ENCODE data around the gene TESK1. TPM values are rescaled to one million over a fixed set of nuclear protein-coding genes. Genes with fewer than 3 reads are reported as not detected.
A peak's percentile ranks its signal among the peaks of the same experiment; 100 is the strongest.

The TESK1 gene
- total RNA-seq, 1 donor from 2014 or later, result 28.7 TPM

DNA sequence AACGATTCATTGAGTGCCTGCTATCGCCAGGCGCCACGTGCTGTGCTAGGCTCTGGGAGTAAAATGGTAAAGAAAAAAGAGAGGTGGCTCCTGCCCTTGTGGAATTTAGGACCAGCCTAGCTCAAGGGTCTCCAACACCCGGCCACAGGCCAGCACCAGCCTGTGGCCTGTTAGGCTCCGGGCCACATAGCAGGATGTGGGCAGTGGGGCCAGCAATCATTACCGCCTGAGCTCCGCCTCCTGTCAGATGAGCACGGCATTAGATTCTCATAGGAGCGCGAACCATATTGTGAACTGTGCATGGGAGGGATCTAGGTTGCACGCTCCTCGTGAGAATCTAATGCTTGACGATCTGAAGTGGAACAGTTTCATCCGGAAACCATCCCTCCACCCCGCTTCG is 51.3 kb downstream of the TESK1 start:
- TF ChIP-seq, protein P1, sequence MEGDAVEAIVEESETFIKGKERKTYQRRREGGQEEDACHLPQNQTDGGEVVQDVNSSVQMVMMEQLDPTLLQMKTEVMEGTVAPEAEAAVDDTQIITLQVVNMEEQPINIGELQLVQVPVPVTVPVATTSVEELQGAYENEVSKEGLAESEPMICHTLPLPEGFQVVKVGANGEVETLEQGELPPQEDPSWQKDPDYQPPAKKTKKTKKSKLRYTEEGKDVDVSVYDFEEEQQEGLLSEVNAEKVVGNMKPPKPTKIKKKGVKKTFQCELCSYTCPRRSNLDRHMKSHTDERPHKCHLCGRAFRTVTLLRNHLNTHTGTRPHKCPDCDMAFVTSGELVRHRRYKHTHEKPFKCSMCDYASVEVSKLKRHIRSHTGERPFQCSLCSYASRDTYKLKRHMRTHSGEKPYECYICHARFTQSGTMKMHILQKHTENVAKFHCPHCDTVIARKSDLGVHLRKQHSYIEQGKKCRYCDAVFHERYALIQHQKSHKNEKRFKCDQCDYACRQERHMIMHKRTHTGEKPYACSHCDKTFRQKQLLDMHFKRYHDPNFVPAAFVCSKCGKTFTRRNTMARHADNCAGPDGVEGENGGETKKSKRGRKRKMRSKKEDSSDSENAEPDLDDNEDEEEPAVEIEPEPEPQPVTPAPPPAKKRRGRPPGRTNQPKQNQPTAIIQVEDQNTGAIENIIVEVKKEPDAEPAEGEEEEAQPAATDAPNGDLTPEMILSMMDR (IDR thresholded peaks at IDR 0.05; ENCODE audit: partially characterized antibody, unreplicated experiment), result no peak
- Mint-ChIP-seq H3K4me1 (ENCODE audit: low read depth, unreplicated experiment) (peaks cover 15% of the 10 kb centered on the region), H3K27me3 (ENCODE audit: unreplicated experiment) (peaks cover 19% of the 10 kb centered on the region), H3K4me3 (ENCODE audit: unreplicated experiment) (peak overlapping the region; percentile 83), H3K36me3 (ENCODE audit: unreplicated experiment) (no peaks in the 10 kb centered on the region), H3K27ac (ENCODE audit: unreplicated experiment) (peak overlapping the region; percentile 99), H3K9me3 (ENCODE audit: unreplicated experiment) (peaks cover 20% of the 10 kb centered on the region)
- no peak for DNase-seq

DNA sequence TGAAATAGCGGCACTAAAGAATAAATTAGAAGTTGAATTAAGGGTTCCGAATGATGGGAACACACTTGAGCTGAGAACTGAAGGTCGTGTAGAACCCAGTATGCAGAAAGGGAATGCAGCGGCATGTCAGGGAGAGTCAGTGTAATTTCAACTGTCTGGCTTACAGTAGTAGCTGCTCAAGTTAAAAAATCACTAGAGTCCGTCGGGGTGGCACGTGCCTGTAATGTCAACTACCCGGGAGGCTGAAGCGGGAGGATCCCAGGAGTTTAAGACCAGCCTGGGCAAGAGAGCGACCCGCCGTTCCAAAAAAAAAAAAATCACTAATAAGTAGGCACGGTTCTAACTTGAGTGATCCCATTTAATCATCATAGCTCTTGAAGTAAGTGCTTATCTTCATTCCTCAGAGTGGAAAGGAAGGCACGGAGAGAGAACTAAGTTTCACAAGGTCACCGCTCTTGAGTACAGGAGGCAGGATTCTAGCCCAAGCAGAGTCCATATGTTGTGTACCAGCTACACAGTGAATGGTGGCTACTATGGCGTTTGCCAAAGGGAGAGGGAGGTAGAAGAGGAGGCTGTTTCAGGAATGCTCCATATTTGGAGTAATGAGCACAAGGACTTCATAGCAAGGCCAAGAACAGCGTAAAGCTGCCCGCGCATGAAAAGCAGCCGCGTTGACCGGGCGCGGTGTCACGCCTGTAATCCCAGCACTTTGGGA is 51.9 kb downstream of the TESK1 start:
- Mint-ChIP-seq H3K4me1 (ENCODE audit: low read depth, unreplicated experiment) (peaks cover 14% of the 10 kb centered on the region), H3K36me3 (ENCODE audit: unreplicated experiment) (no peaks in the 10 kb centered on the region), H3K9me3 (ENCODE audit: unreplicated experiment) (peaks cover 20% of the 10 kb centered on the region), H3K4me3 (ENCODE audit: unreplicated experiment) (peak overlapping the region; percentile 83), H3K27ac (ENCODE audit: unreplicated experiment) (peak overlapping the region; percentile 99), H3K27me3 (ENCODE audit: unreplicated experiment) (peaks cover 15% of the 10 kb centered on the region)
- DNase-seq, result no peak
- TF ChIP-seq, protein P1 (IDR thresholded peaks at IDR 0.05; ENCODE audit: partially characterized antibody, unreplicated experiment), result no peak

DNA sequence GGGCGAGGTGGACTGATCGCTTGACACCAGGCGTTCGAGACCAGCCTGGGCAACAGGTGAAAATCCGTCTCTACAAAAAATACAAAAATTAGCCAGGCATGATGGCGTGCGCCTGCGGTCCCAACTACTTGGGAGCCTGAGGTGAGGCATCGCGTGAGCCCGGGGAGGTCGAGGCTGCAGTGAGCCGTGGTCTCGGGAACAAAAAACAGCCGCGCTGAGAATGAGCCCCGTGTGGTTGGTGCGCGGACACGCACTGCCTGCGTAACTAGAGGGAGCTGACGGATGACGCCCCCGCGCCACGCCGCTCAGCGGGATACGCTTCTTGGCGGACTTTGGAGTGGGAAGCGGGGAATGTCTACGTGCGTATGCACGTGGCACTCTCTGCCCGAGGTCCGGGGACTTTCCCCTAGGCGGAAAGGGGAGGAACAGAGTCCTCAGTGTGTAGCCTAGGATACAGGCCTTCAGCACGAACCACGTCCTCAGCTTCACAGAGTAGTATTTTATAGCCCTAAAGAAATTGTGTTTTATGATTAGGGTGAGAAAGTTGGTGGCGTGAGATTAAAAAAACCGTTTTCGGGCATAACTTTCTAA is 52.6 kb downstream of the TESK1 start, which contains the start of gene RMRP:
Gene RMRP (minus strand): TSS at position 474 of the 591 bp plus-strand sequence.
- TF ChIP-seq, protein P1 (IDR thresholded peaks at IDR 0.05; ENCODE audit: partially characterized antibody, unreplicated experiment), result no peak
- no peaks in the 10 kb centered on the region for H3K36me3 Mint-ChIP-seq (ENCODE audit: unreplicated experiment)
- peak; percentile 91 for DNase-seq
- peaks cover 15% of the 10 kb centered on the region for H3K27me3 Mint-ChIP-seq (ENCODE audit: unreplicated experiment)
- H3K4me1 Mint-ChIP-seq (ENCODE audit: low read depth, unreplicated experiment), result peaks cover 14% of the 10 kb centered on the region
- H3K9me3 Mint-ChIP-seq (ENCODE audit: unreplicated experiment), result peaks cover 20% of the 10 kb centered on the region
- peak within 1 kb of the TSS; percentile 91 for H3K4me3 Mint-ChIP-seq (ENCODE audit: unreplicated experiment)
- H3K27ac Mint-ChIP-seq (ENCODE audit: unreplicated experiment), result peak within 1 kb of the TSS; percentile 99

DNA sequence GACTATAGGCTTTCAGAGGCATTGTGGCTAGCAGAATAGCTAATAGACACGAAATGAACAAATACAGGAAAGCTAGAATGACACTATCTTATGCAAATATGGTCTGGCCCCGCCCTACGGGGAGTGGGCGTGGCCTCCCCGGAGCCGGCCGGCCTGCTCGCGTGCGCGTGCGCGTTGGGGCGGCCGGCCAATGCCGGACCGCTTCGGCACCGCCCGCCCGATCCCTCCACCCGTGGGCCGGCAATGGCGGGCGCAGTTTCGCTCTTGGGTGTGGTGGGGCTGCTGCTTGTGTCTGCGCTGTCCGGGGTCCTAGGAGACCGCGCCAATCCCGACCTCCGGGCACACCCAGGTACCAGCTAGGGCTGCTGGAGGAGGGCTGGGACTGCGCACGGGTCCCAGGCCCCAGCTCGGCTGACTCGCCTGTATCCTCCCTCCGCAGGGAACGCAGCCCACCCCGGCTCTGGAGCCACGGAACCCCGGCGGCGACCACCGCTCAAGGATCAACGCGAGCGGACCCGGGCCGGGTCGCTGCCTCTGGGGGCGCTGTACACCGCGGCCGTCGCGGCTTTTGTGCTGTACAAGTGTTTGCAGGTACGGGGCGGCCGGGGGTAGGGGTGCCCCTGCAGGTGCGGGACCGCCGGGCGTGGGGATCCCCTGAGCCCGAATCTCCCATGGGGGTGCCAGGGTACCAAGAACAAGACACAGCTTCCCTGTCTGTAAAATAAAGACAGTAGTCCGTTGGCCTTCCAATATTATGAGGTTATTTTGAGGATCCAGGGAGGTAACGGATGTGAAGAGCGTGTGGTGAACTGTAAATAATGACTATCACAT is 53.3 kb downstream of the TESK1 start, which contains the start of gene CCDC107:
Gene CCDC107 (plus strand): TSS at position 156 of the 831 bp plus-strand sequence. CDS start 88 bp downstream, at position 244.
- peak within 1 kb of the TSS; percentile 91 for H3K4me3 Mint-ChIP-seq (ENCODE audit: unreplicated experiment)
- H3K4me1 Mint-ChIP-seq (ENCODE audit: low read depth, unreplicated experiment), result peaks cover 14% of the 10 kb centered on the region
- H3K36me3 Mint-ChIP-seq (ENCODE audit: unreplicated experiment), result no peaks in the 10 kb centered on the region
- H3K9me3 Mint-ChIP-seq (ENCODE audit: unreplicated experiment), result peaks cover 20% of the 10 kb centered on the region
- H3K27me3 Mint-ChIP-seq (ENCODE audit: unreplicated experiment), result peaks cover 16% of the 10 kb centered on the region
- TF ChIP-seq, protein P1 (IDR thresholded peaks at IDR 0.05; ENCODE audit: partially characterized antibody, unreplicated experiment), result peak; percentile 89
- peak within 1 kb of the TSS; percentile 99 for H3K27ac Mint-ChIP-seq (ENCODE audit: unreplicated experiment)
- peak; percentile 92 for DNase-seq

Measured in glutamatergic neuron (in vitro differentiated cells).